Lung (tissue), 12 donors: Measurements from ENCODE around the gene GMNC. TPM values are rescaled to one million over a fixed set of nuclear protein-coding genes. Genes with fewer than 3 reads are reported as not detected.
"Not testable (repeated sequence)": the region's sequence is repeated elsewhere in the genome, so short reads cannot be mapped to it uniquely, and the experiment has no call there.

ENCODE experiments used
- ATAC-seq: fragments of 200-7000 bp; cut with Tn5 transposase; one replicate; pipeline ENCODE4 v1.9.1; 2020; ENCODE audit warnings: moderate number of reproducible peaks; ENCODE audit not compliant: insufficient read depth, low FRiP score
- DNase-seq, 3 donors: peaks; one replicate each; pipeline ENCODE4 v3.0.0-alpha.2; 2013 to 2017
- H3K27ac ChIP-seq, 2 donors: one replicate each; pipeline ENCODE4 v1.5.1; 2013; ENCODE audit warnings: mild to moderate bottlenecking in 2 of 2, moderate library complexity in 2 of 2, control low read depth in 1 of 2, inconsistent platforms in 1 of 2, low read depth in 1 of 2, low read length in 1 of 2
- H3K27me3 ChIP-seq, 3 donors: one replicate each; pipeline ENCODE4 v1.5.1; 2013; ENCODE audit warnings: low read length in 2 of 3; ENCODE audit not compliant: control insufficient read depth in 3 of 3, insufficient read depth in 3 of 3
- H3K36me3 ChIP-seq, 4 donors: one replicate each; pipeline ENCODE4 v1.5.1; 2013; ENCODE audit warnings: low read length in 4 of 4, mild to moderate bottlenecking in 1 of 4, moderate library complexity in 1 of 4; ENCODE audit not compliant: control insufficient read depth in 4 of 4, insufficient read depth in 4 of 4
- H3K4me1 ChIP-seq, 5 donors: one replicate each; pipeline ENCODE4 v1.5.1; 2013; ENCODE audit warnings: low read length in 5 of 5, mild to moderate bottlenecking in 2 of 5, moderate library complexity in 1 of 5; ENCODE audit not compliant: control insufficient read depth in 5 of 5, insufficient read depth in 5 of 5
- H3K4me3 ChIP-seq: one replicate; pipeline ENCODE4 v1.5.1; 2013; ENCODE audit warnings: mild to moderate bottlenecking, control low read depth, moderate library complexity
- H3K9ac ChIP-seq, 2 donors: one replicate each; pipeline ENCODE4 v1.5.1; 2013; ENCODE audit warnings: low read length in 2 of 2, control low read depth in 1 of 2; ENCODE audit not compliant: insufficient read depth in 1 of 2
- H3K9me3 ChIP-seq, 4 donors: one replicate each; pipeline ENCODE4 v1.5.1; 2013; ENCODE audit warnings: low read length in 3 of 4, mild to moderate bottlenecking in 1 of 4, moderate library complexity in 1 of 4; ENCODE audit not compliant: control insufficient read depth in 4 of 4, insufficient read depth in 3 of 4
- WGBS, 2 donors: extraction: QIAGEN DNeasy Blood & Tissue Kit; methylation state at CpG; one replicate each; pipeline ENCODE4 v1.1.7; 2013; 5-methylcytosine and 5-hydroxymethylcytosine counted together
- polyA plus RNA-seq, 2 donors: library from polyadenylated mRNA; stranded (reverse); fragments of 200-250 nt; gene quantifications; one replicate each; pipeline ENCODE4 v1.2.1, GENCODE V29; 2013
- total RNA-seq, 2 donors: library from RNA; depleted of rRNA in 1 of 2; stranded (reverse); fragments of >200 nt in 1 of 2; gene quantifications; one replicate each; pipeline ENCODE4 v1.2.1, GENCODE V29; 2014 to 2021
- TF ChIP-seq, protein P1 (sequence below): IDR thresholded peaks from 2 replicates; pipeline ENCODE4 v1.5.1; 2012; ENCODE audit warnings: mild to moderate bottlenecking; ENCODE audit errors: control extremely low read depth, extremely low read depth
- donor health status: control.
- donor health status: control.
- donor health status: Bipolar disorder and iron deficiency.
- donor health status: healthy.
- donor health status: DM: yes; HTN: yes; CAD: no.

GMNC gene
- total and polyA plus RNA-seq, 4 donors: 0.07 to 0.34 (median 0.09) TPM

DNA sequence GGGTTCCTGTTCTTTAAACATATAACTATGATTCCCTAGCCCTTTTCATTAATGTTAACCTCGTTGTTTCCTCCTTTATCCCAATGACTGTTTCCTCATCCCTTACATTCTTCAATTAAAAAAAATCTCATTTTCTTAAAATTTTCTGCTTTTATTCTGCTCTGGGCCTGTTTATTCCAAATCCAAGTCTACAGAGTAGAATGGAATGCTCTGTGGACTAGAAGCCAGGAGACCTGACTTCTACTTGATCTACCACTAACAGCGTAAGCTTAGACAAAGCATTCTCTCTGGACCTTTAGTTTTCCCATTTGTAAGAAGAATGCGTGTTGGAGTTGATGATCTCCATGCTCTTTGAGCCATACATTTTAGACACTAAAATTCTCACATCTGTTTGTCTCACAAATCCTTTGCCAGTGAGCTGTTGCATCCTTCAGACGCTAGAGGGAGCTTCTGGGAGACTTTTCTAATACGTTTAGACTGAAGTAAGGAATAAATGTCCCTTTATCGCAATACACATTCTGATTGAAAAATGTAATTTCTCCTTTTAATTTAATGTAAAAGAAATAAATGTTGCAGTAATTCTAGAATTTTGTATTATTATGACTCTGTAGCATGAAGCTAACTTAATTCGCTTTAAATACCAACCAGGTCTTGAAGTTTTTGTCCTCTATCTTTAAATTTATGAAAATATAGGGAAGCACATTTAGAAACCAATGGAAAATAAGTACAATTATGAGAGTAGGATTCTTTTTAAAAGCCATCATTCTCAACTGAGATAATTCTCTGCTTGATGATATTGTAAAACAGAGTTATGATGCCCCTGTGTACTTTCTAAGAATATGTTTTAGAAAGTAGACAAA, 21.7 kb upstream of the GMNC start:
- H3K9ac ChIP-seq: no peak overlapping the region
- 32 to 33% methylated on average over 7 of the region's 7 CpGs for WGBS, 2 donors
- TF ChIP-seq, protein P1, sequence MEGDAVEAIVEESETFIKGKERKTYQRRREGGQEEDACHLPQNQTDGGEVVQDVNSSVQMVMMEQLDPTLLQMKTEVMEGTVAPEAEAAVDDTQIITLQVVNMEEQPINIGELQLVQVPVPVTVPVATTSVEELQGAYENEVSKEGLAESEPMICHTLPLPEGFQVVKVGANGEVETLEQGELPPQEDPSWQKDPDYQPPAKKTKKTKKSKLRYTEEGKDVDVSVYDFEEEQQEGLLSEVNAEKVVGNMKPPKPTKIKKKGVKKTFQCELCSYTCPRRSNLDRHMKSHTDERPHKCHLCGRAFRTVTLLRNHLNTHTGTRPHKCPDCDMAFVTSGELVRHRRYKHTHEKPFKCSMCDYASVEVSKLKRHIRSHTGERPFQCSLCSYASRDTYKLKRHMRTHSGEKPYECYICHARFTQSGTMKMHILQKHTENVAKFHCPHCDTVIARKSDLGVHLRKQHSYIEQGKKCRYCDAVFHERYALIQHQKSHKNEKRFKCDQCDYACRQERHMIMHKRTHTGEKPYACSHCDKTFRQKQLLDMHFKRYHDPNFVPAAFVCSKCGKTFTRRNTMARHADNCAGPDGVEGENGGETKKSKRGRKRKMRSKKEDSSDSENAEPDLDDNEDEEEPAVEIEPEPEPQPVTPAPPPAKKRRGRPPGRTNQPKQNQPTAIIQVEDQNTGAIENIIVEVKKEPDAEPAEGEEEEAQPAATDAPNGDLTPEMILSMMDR: peak; percentile 47
- no peaks in the 10 kb centered on the region for H3K27me3 ChIP-seq
- DNase-seq (peak; percentile 46 to 75 (median 72)), ATAC-seq (no peak)
- no peak overlapping the region for H3K4me3 ChIP-seq
- H3K4me1 ChIP-seq: no peaks in the 10 kb centered on the region
- no peak overlapping the region for H3K27ac ChIP-seq
- H3K36me3 ChIP-seq: no peaks in the 10 kb centered on the region
- H3K9me3 ChIP-seq: no peaks in the 10 kb centered on the region

DNA sequence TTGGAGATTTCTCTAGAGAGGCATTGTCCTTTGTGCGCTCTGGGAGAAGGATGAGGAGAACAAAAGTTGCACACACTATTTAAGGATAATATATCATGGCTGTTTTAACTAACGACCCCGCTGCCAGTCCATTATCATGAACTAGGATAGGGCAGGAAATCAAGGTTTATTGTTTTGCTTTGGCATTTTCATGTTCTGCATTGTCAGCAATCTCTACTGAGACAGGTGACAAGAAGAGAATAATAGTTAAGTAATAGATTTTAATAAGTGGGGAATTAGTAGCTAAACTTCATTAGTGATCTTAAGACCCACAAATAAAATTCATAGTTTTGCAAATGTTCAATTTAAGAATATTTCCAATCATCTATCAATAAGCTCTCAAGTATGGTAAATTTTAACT, 20.6 kb upstream of the GMNC start:
- TF ChIP-seq, protein P1: no peak
- no peaks in the 10 kb centered on the region for H3K27me3 ChIP-seq
- WGBS, 2 donors: 66% methylated on average over 3 of the region's 3 CpGs
- no peaks in the 10 kb centered on the region for H3K9me3 ChIP-seq
- H3K9ac ChIP-seq: no peak overlapping the region
- H3K4me3 ChIP-seq: no peak overlapping the region
- no peak for DNase-seq
- no peaks in the 10 kb centered on the region for H3K4me1 ChIP-seq
- no peaks in the 10 kb centered on the region for H3K36me3 ChIP-seq
- ATAC-seq: no peak
- H3K27ac ChIP-seq: no peak overlapping the region

DNA sequence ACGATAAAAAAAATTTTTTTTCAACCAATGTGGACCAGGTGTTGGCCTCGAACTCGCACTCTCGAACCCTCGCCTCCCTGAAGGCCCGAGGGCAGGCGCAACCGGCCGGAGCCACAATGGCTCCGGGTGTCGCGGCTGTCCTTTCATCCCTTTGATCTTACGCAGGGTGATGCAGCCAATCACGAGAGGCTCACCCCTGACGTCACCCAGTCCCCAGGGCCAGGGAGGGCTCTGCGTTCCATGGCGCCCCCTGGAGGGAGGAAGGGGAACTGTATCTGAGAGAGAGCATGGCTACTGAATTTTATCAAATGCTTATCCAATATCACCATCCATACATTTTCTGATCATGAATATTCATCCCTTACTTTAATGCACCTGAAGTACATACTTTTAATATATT, 15.4 kb upstream of the GMNC start:
- H3K4me1 ChIP-seq: no peaks in the 10 kb centered on the region
- TF ChIP-seq, protein P1: no peak
- H3K9ac ChIP-seq: no peak overlapping the region
- ATAC-seq (no peak), DNase-seq (no peak)
- H3K9me3 ChIP-seq: no peaks in the 10 kb centered on the region
- 87 to 91% methylated on average over 17 of the region's 17 CpGs for WGBS, 2 donors
- H3K36me3 ChIP-seq: no peaks in the 10 kb centered on the region
- no peaks in the 10 kb centered on the region for H3K27me3 ChIP-seq
- no peak overlapping the region for H3K27ac ChIP-seq
- no peak overlapping the region for H3K4me3 ChIP-seq

DNA sequence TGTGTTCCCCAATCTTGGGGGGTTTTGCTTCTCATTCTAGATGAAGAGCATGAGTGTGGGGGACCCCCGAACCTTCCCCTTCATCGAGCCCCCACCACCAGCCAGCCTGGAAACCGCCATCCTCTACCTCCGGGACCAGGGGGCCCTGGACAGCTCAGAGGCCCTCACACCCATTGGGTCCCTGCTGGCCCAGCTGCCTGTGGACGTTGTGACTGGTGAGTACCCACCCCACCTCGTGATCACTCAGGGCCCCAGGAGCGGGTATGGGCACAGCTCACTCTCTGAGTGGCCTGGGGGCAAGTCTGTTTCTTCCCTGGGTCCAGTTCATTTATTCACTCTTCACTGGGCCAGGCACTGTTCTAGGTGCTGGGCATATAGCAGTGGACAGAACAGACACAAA, 13.9 kb upstream of the GMNC start:
- not testable (repeated sequence) for H3K27me3 ChIP-seq, H3K9ac ChIP-seq, H3K27ac ChIP-seq, ATAC-seq, H3K4me3 ChIP-seq, H3K36me3 ChIP-seq, H3K9me3 ChIP-seq, DNase-seq, H3K4me1 ChIP-seq
- WGBS, 2 donors: 86 to 90% methylated on average over 4 to 6 of the region's 7 CpGs

DNA sequence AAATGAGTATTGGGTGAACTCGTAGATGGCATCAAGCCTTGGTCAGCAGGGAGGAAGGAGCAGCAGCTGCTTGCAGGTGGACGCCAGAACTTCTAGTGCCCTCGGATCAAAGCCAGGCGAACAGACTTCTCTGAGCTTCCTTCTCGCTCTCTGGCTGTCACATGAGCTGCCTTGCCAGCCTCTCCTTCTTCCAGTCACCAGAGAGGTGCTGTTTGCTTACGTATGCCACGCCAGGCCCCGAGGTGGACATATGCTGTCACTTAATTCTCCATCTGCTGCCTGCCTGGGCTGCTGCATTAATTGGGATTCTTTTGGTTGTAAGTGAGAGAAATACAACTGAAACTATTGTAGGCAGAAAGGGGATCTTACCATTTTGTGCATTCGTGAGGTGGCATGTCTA, 12.6 kb upstream of the GMNC start:
- H3K4me3 ChIP-seq, H3K27ac ChIP-seq, H3K36me3 ChIP-seq, DNase-seq, H3K4me1 ChIP-seq, H3K9ac ChIP-seq, H3K9me3 ChIP-seq, H3K27me3 ChIP-seq, ATAC-seq: not testable (repeated sequence)
- 90 to 91% methylated on average over 8 to 9 of the region's 9 CpGs for WGBS, 2 donors
